T-cell (primary cell): ENCODE measurements around the gene TMEM170B. TPM values are rescaled to one million over a fixed set of nuclear protein-coding genes. Genes with fewer than 3 reads are reported as not detected.

Experiments
- ATAC-seq, 4 experiments: fragments of 200-7000 bp in 3 of 4; fragments of 150-1000 bp in 1 of 4; cut with Tn5 transposase; replicated peaks in 1 of 4; 1 replicate in 3 of 4; 2 replicates in 1 of 4; pipeline ENCODE4 v1.10.0; 2021; ENCODE audit warnings: moderate library complexity in 3 of 4, mild to moderate bottlenecking in 2 of 4, moderate number of reproducible peaks in 1 of 4
- CTCF ChIA-PET, 2 donors: fragments of 300-600 bp; sonication (Branson Sonifier 250); formaldehyde crosslinking; loops; one replicate each; lab custom pipeline; 2022; ENCODE audit warnings: antibody characterized with exemption in 2 of 2; lab: Charles Lee
- POLR2A ChIA-PET, 2 donors: fragments of 300-600 bp; sonication (Branson Sonifier 250); formaldehyde crosslinking; loops; one replicate each; lab custom pipeline; 2022; ENCODE audit warnings: antibody characterized with exemption in 2 of 2; lab: Charles Lee
- DNase-seq, 35 experiments: peaks; one replicate each; pipeline versions ENCODE4 v3.0.0 to v3.0.0-alpha.2; 2013 to 2023
- H3K27ac ChIP-seq: one replicate; pipeline ENCODE4 v1.5.1; 2013; ENCODE audit warnings: low read length
- H3K27me3 ChIP-seq, 2 experiments: replicated peaks in 1 of 2; 1 replicate in 1 of 2; 2 replicates in 1 of 2; pipeline versions ENCODE4 v1.6.1 to v1.7.0; 2013; ENCODE audit warnings: low read length in 1 of 2, mixed read lengths in 1 of 2; ENCODE audit not compliant: control insufficient read depth in 2 of 2, insufficient read depth in 2 of 2; ENCODE audit errors: extremely low read depth in 1 of 2
- H3K36me3 ChIP-seq, 2 donors: 1 replicate in 1 of 2; 2 replicates in 1 of 2; pipeline versions ENCODE4 v1.6.1 to v1.7.0; 2013; ENCODE audit warnings: low read length in 1 of 2; ENCODE audit not compliant: control insufficient read depth in 2 of 2, insufficient read depth in 1 of 2; ENCODE audit errors: extremely low read depth in 1 of 2
- H3K4me1 ChIP-seq, 2 experiments: 1 replicate in 1 of 2; 2 replicates in 1 of 2; pipeline versions ENCODE4 v1.6.1 to v1.7.0; 2013; ENCODE audit warnings: low read length in 2 of 2, mixed read lengths in 1 of 2; ENCODE audit not compliant: insufficient read depth in 2 of 2, control insufficient read depth in 1 of 2; ENCODE audit errors: extremely low read depth in 1 of 2
- H3K4me3 ChIP-seq, 2 donors: 1 replicate in 1 of 2; 2 replicates in 1 of 2; pipeline versions ENCODE4 v1.5.1 to v1.7.0; 2013; ENCODE audit warnings: mild to moderate bottlenecking in 2 of 2, low read length in 1 of 2, moderate library complexity in 1 of 2; ENCODE audit not compliant: control insufficient read depth in 1 of 2; ENCODE audit errors: extremely low read depth in 1 of 2
- H3K9me3 ChIP-seq: 2 replicates; pipeline ENCODE4 v1.7.0; 2013
- H3K27ac Mint-ChIP-seq, 2 donors: one replicate each; pipeline ENCODE4 v1.8.0; 2020 to 2021; ENCODE audit warnings: mild to moderate bottlenecking in 2 of 2, mixed read lengths in 2 of 2
- H3K27me3 Mint-ChIP-seq, 2 donors: one replicate each; pipeline ENCODE4 v1.8.0; 2021 to 2022; ENCODE audit warnings: mixed read lengths in 2 of 2
- H3K36me3 Mint-ChIP-seq: one replicate; pipeline ENCODE4 v1.8.0; 2021; ENCODE audit warnings: mixed read lengths
- H3K4me1 Mint-ChIP-seq, 3 donors: one replicate each; pipeline ENCODE4 v1.8.0; 2020 to 2022; ENCODE audit warnings: mixed read lengths in 3 of 3, mild to moderate bottlenecking in 1 of 3
- H3K4me3 Mint-ChIP-seq, 3 donors: one replicate each; pipeline ENCODE4 v1.8.0; 2020 to 2022; ENCODE audit warnings: mild to moderate bottlenecking in 3 of 3, mixed read lengths in 3 of 3, moderate library complexity in 3 of 3
- H3K9me3 Mint-ChIP-seq, 3 donors: one replicate each; pipeline ENCODE4 v1.8.0; 2020 to 2022; ENCODE audit warnings: mixed read lengths in 3 of 3
- WGBS: methylation state at CpG from one replicate; pipeline ENCODE4 v1.1.5; 2013; ENCODE audit warnings: missing lambda C conversion rate; ENCODE audit not compliant: insufficient coverage; 5-methylcytosine and 5-hydroxymethylcytosine counted together
- total RNA-seq, 35 experiments: library from RNA in 6 of 35; stranded (reverse) in 6 of 35; fragments of 120-200 nt in 1 of 35; gene quantifications; one replicate each; pipeline versions ENCODE4 v1.2.1 to v1.2.4 and lab custom pipeline; 2013 to 2026

TMEM170B gene
- total RNA-seq, 5 donors from 2014 or later (not counting 1 experiment from before 2014, with no cell fraction given), result 1.4 to 2.4 (median 1.9) TPM

DNA sequence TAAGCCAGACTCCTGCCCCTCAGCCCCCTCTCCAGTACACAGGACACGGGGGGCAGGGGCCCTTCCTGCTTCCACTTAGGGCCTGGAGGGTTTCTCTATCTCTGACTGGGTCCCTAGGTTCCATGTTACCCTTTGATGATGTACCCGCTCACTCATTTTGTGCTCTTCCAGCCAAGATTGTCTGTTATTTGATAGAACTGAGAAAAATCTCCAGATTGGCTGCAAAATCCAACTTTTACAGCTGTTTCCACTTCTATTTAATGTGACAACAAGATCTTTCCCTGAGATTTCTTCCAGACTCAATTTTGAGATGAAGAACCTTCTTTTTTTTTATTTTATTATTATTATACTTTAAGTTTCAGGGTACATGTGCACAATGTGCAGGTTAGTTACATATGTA lies 85.7 kb downstream of the TMEM170B start:
- no peaks in the 10 kb centered on the region for H3K4me1 ChIP-seq
- ChIA-PET CTCF (no interaction called here), POLR2A (no interaction called here)
- DNase-seq, result no peak
- no peak overlapping the region for H3K4me3 Mint-ChIP-seq
- H3K27ac ChIP-seq, result no peak overlapping the region
- 50% methylated on average over 1 of the region's 2 CpGs for WGBS
- peaks cover 0 to 9% of the 10 kb centered on the region in 2 experiments for H3K27me3 ChIP-seq
- H3K9me3 ChIP-seq, result no peaks in the 10 kb centered on the region
- no peaks in the 10 kb centered on the region for H3K9me3 Mint-ChIP-seq
- no peaks in the 10 kb centered on the region for H3K36me3 Mint-ChIP-seq
- no peaks in the 10 kb centered on the region for H3K36me3 ChIP-seq
- no peak for ATAC-seq
- H3K27ac Mint-ChIP-seq, result no peak overlapping the region
- no peaks in the 10 kb centered on the region for H3K4me1 Mint-ChIP-seq
- H3K4me3 ChIP-seq, result no peak overlapping the region
- peaks cover 6 to 12% of the 10 kb centered on the region in 2 donors for H3K27me3 Mint-ChIP-seq

DNA sequence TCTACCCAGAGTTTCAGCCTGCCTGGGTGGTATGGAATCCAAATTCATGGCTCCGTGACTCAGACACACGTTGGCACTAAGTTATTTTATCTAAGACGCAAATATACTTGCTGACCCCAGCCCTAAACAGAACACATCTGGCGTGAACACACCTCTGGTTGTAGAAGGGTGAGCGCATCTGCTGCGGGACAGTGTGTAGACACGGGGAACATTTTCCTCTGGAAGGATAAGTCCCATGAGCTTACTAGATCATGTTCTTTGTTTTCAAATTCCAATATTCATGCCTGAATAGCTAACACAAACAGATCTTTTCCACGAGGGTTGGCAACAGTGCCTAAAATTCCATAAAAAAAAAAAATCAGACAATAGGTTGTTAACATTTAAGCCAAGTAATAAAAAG lies 87.8 kb downstream of the TMEM170B start:
- H3K4me3 Mint-ChIP-seq, result no peak overlapping the region

DNA sequence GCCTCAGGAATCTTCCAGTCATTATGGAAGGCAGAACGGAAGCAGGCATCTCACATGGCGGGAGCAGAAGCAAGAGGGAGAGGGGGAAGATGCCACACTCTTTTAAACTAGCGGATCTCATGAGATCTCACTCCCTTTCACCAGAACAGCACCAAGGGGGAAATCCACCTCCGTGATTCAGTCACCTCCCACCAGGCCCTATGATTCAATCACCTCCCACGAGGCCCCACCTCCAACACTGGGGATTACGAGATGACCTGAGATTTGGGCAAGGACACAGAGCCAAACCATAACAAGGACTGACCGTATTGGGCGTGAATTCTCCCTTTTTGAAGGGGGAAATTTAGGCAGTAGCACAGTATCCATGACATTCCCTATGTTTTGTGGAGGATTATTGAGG lies 88.8 kb downstream of the TMEM170B start:
- Mint-ChIP-seq H3K27me3 (peaks cover 12 to 15% of the 10 kb centered on the region in 2 donors), H3K9me3 (no peaks in the 10 kb centered on the region), H3K4me1 (no peaks in the 10 kb centered on the region), H3K36me3 (no peaks in the 10 kb centered on the region), H3K4me3 (no peak overlapping the region), H3K27ac (no peak overlapping the region)
- Histone ChIP-seq H3K9me3 (no peaks in the 10 kb centered on the region), H3K36me3 (no peaks in the 10 kb centered on the region), H3K4me3 (no peak overlapping the region), H3K27me3 (peaks cover 0 to 18% of the 10 kb centered on the region in 2 experiments), H3K4me1 (no peaks in the 10 kb centered on the region), H3K27ac (no peak overlapping the region)
- ChIA-PET CTCF (no interaction called here), POLR2A (no interaction called here)
- no peak for ATAC-seq
- no peak for DNase-seq
- WGBS, result 100% methylated on average over 4 of the region's 8 CpGs

More for the DNA sequence above, 87.8 kb downstream of the TMEM170B start:
- ChIA-PET POLR2A (no interaction called here), CTCF (interaction anchor here in 1 of 2 donors (0.6 kb wide), 1 partner anchor 498 kb away, joined by 3 read pairs; no protein-coding TSS in a partner anchor)
- H3K27me3 Mint-ChIP-seq, result peaks cover 12 to 16% of the 10 kb centered on the region in 2 donors
- no peaks in the 10 kb centered on the region for H3K36me3 ChIP-seq
- H3K27me3 ChIP-seq, result peaks cover 0 to 18% of the 10 kb centered on the region in 2 experiments
- H3K27ac Mint-ChIP-seq, result no peak overlapping the region
- H3K4me1 ChIP-seq, result no peaks in the 10 kb centered on the region
- H3K9me3 ChIP-seq, result no peaks in the 10 kb centered on the region
- no peak overlapping the region for H3K27ac ChIP-seq
- 89% methylated on average over 6 of the region's 8 CpGs for WGBS
- H3K36me3 Mint-ChIP-seq, result no peaks in the 10 kb centered on the region
- H3K9me3 Mint-ChIP-seq, result no peaks in the 10 kb centered on the region
- no peaks in the 10 kb centered on the region for H3K4me1 Mint-ChIP-seq
- H3K4me3 ChIP-seq, result no peak overlapping the region
- no peak for DNase-seq
- ATAC-seq, result no peak

DNA sequence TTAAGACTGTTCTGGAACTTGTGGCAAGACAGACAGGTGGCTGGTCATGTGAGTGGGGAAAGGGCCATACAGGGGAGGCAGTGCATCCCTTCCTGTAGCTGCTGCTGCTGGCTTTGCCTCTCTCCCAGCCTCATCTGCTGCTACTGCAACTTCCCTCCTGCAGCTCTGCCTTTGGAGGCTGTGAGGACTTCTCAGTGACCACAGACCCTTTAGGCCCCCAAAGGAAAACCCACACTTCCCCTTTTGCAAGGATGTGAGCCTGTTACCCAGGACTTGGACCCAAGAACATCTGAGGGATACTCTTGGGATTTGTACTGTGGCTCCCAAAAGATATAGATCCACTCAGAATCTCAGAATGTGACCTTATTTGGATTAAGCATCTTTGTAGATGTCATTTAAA lies 91.0 kb downstream of the TMEM170B start:
- H3K36me3 ChIP-seq, result no peaks in the 10 kb centered on the region
- no peaks in the 10 kb centered on the region for H3K9me3 ChIP-seq
- DNase-seq, result no peak
- H3K27me3 ChIP-seq, result peaks cover 0 to 23% of the 10 kb centered on the region in 2 experiments
- H3K36me3 Mint-ChIP-seq, result no peaks in the 10 kb centered on the region
- H3K9me3 Mint-ChIP-seq, result no peaks in the 10 kb centered on the region
- ChIA-PET POLR2A (no interaction called here), CTCF (no interaction called here)
- H3K4me1 Mint-ChIP-seq, result no peaks in the 10 kb centered on the region
- H3K4me1 ChIP-seq, result no peaks in the 10 kb centered on the region
- H3K4me3 ChIP-seq, result no peak overlapping the region
- peaks cover 12 to 14% of the 10 kb centered on the region in 2 donors for H3K27me3 Mint-ChIP-seq
- no peak overlapping the region for H3K27ac ChIP-seq
- no peak overlapping the region for H3K27ac Mint-ChIP-seq
- H3K4me3 Mint-ChIP-seq, result no peak overlapping the region
- no peak for ATAC-seq

DNA sequence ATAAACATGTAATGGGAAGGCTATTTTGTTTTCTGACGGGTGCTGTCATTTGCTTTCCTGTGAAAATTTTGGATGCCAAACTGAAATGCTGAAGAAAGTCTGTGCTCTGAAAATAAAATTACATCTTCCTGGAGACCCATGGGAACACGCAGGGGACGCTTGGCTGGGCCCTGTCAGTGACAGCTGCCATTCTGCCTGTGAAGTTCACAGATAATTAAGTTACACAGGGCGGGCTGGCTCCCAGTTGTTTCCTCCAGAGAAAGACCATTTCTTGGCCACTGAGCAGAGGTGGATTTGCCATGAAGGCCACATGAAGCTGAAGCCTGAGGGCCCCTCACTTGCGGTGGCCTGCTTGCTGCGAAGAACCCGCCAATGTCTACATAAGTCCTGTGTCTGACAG lies 93.5 kb downstream of the TMEM170B start:
- Mint-ChIP-seq H3K27me3 (peaks cover 5 to 14% of the 10 kb centered on the region in 2 donors), H3K36me3 (no peaks in the 10 kb centered on the region), H3K4me1 (no peaks in the 10 kb centered on the region), H3K9me3 (no peaks in the 10 kb centered on the region), H3K4me3 (no peak overlapping the region), H3K27ac (no peak overlapping the region)
- ChIA-PET CTCF (no interaction called here), POLR2A (interaction anchor here in 1 of 2 donors (0.6 kb wide), 1 partner anchor 406 kb away, joined by 3 read pairs; no protein-coding TSS in a partner anchor)
- no peak for DNase-seq
- Histone ChIP-seq H3K27me3 (peaks cover 0 to 23% of the 10 kb centered on the region in 2 experiments), H3K4me3 (no peak overlapping the region), H3K4me1 (no peaks in the 10 kb centered on the region), H3K36me3 (no peaks in the 10 kb centered on the region), H3K27ac (no peak overlapping the region), H3K9me3 (no peaks in the 10 kb centered on the region)
- 69% methylated on average over 4 of the region's 7 CpGs for WGBS
- ATAC-seq, result no peak

DNA sequence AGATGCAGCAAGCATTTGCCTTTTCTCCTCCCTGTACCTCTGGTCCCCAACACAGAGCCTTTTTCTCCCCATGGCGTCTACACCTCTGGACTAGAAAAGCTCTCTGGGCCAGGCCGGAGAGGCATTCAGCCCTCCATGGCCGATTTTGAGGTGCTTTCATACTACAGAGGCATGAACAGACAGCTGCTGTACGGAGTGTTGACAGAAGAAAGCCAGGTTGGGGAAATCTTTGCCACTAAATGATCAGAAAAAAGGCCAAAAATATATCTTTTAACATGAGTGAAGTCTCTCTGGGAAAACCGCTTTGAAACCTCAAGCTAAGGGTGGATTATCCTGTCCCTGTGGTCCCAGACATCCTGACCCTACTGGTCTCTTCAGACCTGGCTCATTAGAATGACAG lies 94.0 kb downstream of the TMEM170B start:
- Mint-ChIP-seq H3K36me3 (no peaks in the 10 kb centered on the region), H3K9me3 (no peaks in the 10 kb centered on the region), H3K4me1 (no peaks in the 10 kb centered on the region), H3K27ac (no peak overlapping the region), H3K4me3 (no peak overlapping the region), H3K27me3 (peaks cover under 1 to 14% of the 10 kb centered on the region in 2 donors)
- 88% methylated on average over 2 of the region's 5 CpGs for WGBS
- no peak overlapping the region for H3K27ac ChIP-seq
- no peaks in the 10 kb centered on the region for H3K9me3 ChIP-seq
- H3K4me3 ChIP-seq, result no peak overlapping the region
- no peaks in the 10 kb centered on the region for H3K4me1 ChIP-seq
- POLR2A ChIA-PET, result no interaction called here
- DNase-seq (no peak), ATAC-seq (no peak)
- H3K36me3 ChIP-seq, result no peaks in the 10 kb centered on the region
- CTCF ChIA-PET, result interaction anchor here in 1 of 2 donors (0.6 kb wide), 1 partner anchor 628 kb away, joined by 8 read pairs; no protein-coding TSS in a partner anchor
- H3K27me3 ChIP-seq, result peaks cover 0 to 19% of the 10 kb centered on the region in 2 experiments

DNA sequence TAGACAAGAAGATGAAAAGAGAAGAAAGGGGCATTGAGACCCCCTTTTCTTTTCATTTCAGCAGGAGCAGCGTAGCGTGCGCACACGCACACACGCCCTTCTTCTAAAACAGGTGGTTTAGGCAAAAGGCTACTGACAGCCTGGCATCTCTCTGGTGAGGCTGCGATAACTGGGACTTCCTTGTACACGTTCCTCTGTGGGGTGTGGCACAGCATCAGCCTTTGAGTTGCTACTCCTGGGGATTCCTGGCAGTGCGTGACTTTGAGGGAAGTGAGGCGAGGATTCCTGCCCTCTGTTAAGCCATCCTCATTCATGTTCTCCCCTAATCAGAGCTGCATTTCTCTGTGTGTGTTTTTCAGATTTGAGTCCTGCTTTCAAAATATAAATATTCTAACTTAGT lies 94.7 kb downstream of the TMEM170B start:
- CTCF ChIA-PET, result no interaction called here
- DNase-seq, result no peak

More for the DNA sequence above, 94.7 kb downstream of the TMEM170B start:
- H3K4me1 Mint-ChIP-seq, result no peaks in the 10 kb centered on the region
- ATAC-seq, result no peak
- POLR2A ChIA-PET, result no interaction called here
- H3K9me3 ChIP-seq, result no peaks in the 10 kb centered on the region
- WGBS, result 96% methylated on average over 6 of the region's 9 CpGs
- H3K36me3 ChIP-seq, result no peaks in the 10 kb centered on the region
- no peak overlapping the region for H3K4me3 ChIP-seq
- H3K4me1 ChIP-seq, result no peaks in the 10 kb centered on the region
- H3K9me3 Mint-ChIP-seq, result no peaks in the 10 kb centered on the region
- no peaks in the 10 kb centered on the region for H3K36me3 Mint-ChIP-seq
- H3K27ac ChIP-seq, result no peak overlapping the region
- no peak overlapping the region for H3K27ac Mint-ChIP-seq
- peaks cover 0 to 14% of the 10 kb centered on the region in 2 donors for H3K27me3 Mint-ChIP-seq
- peaks cover 0 to 17% of the 10 kb centered on the region in 2 experiments for H3K27me3 ChIP-seq
- H3K4me3 Mint-ChIP-seq, result no peak overlapping the region
